Fibroblast of the conjunctiva (primary cell): ENCODE data around the gene CDK8.
A peak's percentile ranks its signal among the peaks of the same experiment; 100 is the strongest.
"Not testable (repeated sequence)": the region's sequence is repeated elsewhere in the genome, so short reads cannot be mapped to it uniquely, and the experiment has no call there.

Experiments used
- DNase-seq: peaks from one replicate; pipeline ENCODE4 v3.0.0-alpha.2; 2010; ENCODE audit warnings: low read depth

The CDK8 gene

GRCh38 chr13:26253262-26253786 lies 605 bp upstream of the CDK8 start:
- no peak for DNase-seq

GRCh38 chr13:26254583-26255111 lies 718 bp downstream of the CDK8 start:
- no peak for DNase-seq

GRCh38 chr13:26255115-26255514 lies 1.2 kb downstream of the CDK8 start:
- no peak for DNase-seq

GRCh38 chr13:26255691-26256277 lies 1.9 kb downstream of the CDK8 start:
- DNase-seq, result no peak

GRCh38 chr13:26257049-26257448 lies 3.1 kb downstream of the CDK8 start:
- no peak for DNase-seq

- DNase-seq, result no peak
These were observed 5.7 kb downstream of the CDK8 start for GRCh38 chr13:26259634-26260033.

- DNase-seq, result no peak
These were observed 8.2 kb downstream of the CDK8 start for GRCh38 chr13:26262156-26262555.

- DNase-seq, result no peak
These were observed 12.4 kb downstream of the CDK8 start for GRCh38 chr13:26266311-26266710.

- DNase-seq, result no peak
These were observed 16.8 kb downstream of the CDK8 start for GRCh38 chr13:26270707-26271106.

- no peak for DNase-seq
These were observed 18.7 kb downstream of the CDK8 start for GRCh38 chr13:26272621-26273020.

- no peak for DNase-seq
These were observed 26.4 kb downstream of the CDK8 start for GRCh38 chr13:26280295-26280694.

- DNase-seq, result no peak
These were observed 26.9 kb downstream of the CDK8 start for GRCh38 chr13:26280822-26281221.

GRCh38 chr13:26285911-26286310 lies 32.0 kb downstream of the CDK8 start:
- DNase-seq, result not testable (repeated sequence)

GRCh38 chr13:26288838-26289237 lies 34.9 kb downstream of the CDK8 start:
- DNase-seq, result not testable (repeated sequence)

GRCh38 chr13:26295812-26296211 lies 41.9 kb downstream of the CDK8 start:
- no peak for DNase-seq

GRCh38 chr13:26299168-26299750 lies 45.3 kb downstream of the CDK8 start:
- DNase-seq, result no peak

- peak; percentile 9 for DNase-seq
These were observed 46.2 kb downstream of the CDK8 start for GRCh38 chr13:26300140-26300539.

GRCh38 chr13:26305676-26306075 lies 51.7 kb downstream of the CDK8 start:
- DNase-seq, result no peak

GRCh38 chr13:26307701-26308100 lies 53.8 kb downstream of the CDK8 start:
- DNase-seq, result no peak

GRCh38 chr13:26308250-26308649 lies 54.3 kb downstream of the CDK8 start:
- DNase-seq, result no peak

- DNase-seq, result no peak
These were observed 54.9 kb downstream of the CDK8 start for GRCh38 chr13:26308836-26309235.

- no peak for DNase-seq
These were observed 56.1 kb downstream of the CDK8 start for GRCh38 chr13:26310003-26310402.

- DNase-seq, result no peak
These were observed 56.5 kb downstream of the CDK8 start for GRCh38 chr13:26310470-26310869.

GRCh38 chr13:26312019-26312418 lies 58.1 kb downstream of the CDK8 start:
- DNase-seq, result not testable (repeated sequence)
